H9 (cell line): Measurements from ENCODE around the gene NOP16. TPM values are rescaled to one million over a fixed set of nuclear protein-coding genes. Genes with fewer than 3 reads are reported as not detected.
A peak's percentile ranks its signal among the peaks of the same experiment; 100 is the strongest.

Experiments
- DNase-seq: peaks from one replicate; pipeline ENCODE4 v3.0.0-alpha.2; 2017
- H2AFZ ChIP-seq: one replicate; pipeline ENCODE4 v1.6.1; 2013; ENCODE audit warnings: mild to moderate bottlenecking, low read length, control low read depth, moderate library complexity
- H2AK5ac ChIP-seq: 2 replicates; pipeline ENCODE4 v1.6.1; 2013; ENCODE audit warnings: low read length, control low read depth, mixed read lengths; ENCODE audit not compliant: insufficient read length
- H2BK120ac ChIP-seq: one replicate; pipeline ENCODE4 v1.6.1; 2013; ENCODE audit warnings: low read depth, mild to moderate bottlenecking, low read length, control low read depth, inconsistent platforms; ENCODE audit not compliant: poor library complexity, severe bottlenecking
- H2BK12ac ChIP-seq: 2 replicates; pipeline ENCODE4 v1.6.1; 2013; ENCODE audit warnings: low read length, control low read depth, mixed read lengths, low read depth; ENCODE audit not compliant: insufficient read length
- H2BK15ac ChIP-seq: 2 replicates; pipeline ENCODE4 v1.6.1; 2013; ENCODE audit warnings: low read depth, low read length, control low read depth
- H2BK20ac ChIP-seq: one replicate; pipeline ENCODE4 v1.6.1; 2013; ENCODE audit warnings: low read depth, mild to moderate bottlenecking, low read length, control low read depth, inconsistent platforms; ENCODE audit not compliant: poor library complexity, severe bottlenecking
- H2BK5ac ChIP-seq: 2 replicates; pipeline ENCODE4 v1.6.1; 2013; ENCODE audit warnings: low read length, control low read depth, mixed read lengths; ENCODE audit not compliant: insufficient read length
- H3K14ac ChIP-seq: 2 replicates; pipeline ENCODE4 v1.6.1; 2013; ENCODE audit warnings: low read length, control low read depth; ENCODE audit not compliant: insufficient read depth
- H3K18ac ChIP-seq: 2 replicates; pipeline ENCODE4 v1.6.1; 2013; ENCODE audit warnings: low read depth, mild to moderate bottlenecking, mixed read lengths, low read length, control low read depth; ENCODE audit not compliant: insufficient read length
- H3K23ac ChIP-seq: 2 replicates; pipeline ENCODE4 v1.6.1; 2013; ENCODE audit warnings: low read length, control low read depth, mixed read lengths, low read depth; ENCODE audit not compliant: insufficient read length
- H3K23me2 ChIP-seq: 2 replicates; pipeline ENCODE4 v1.6.1; 2013; ENCODE audit warnings: low read depth, mild to moderate bottlenecking, mixed read lengths, low read length, control low read depth; ENCODE audit not compliant: insufficient read length, poor library complexity, severe bottlenecking
- H3K27ac ChIP-seq: 2 replicates; pipeline ENCODE4 v1.5.1; 2013; ENCODE audit warnings: low read length, control low read depth, mixed read lengths, low read depth; ENCODE audit not compliant: insufficient read length
- H3K27me3 ChIP-seq: 2 replicates; pipeline ENCODE4 v1.6.1; 2013; ENCODE audit warnings: low read length, control low read depth, inconsistent platforms; ENCODE audit not compliant: insufficient read depth
- H3K4ac ChIP-seq: 2 replicates; pipeline ENCODE4 v1.6.1; 2013; ENCODE audit warnings: low read depth, mild to moderate bottlenecking, control low read depth, inconsistent platforms, low read length, moderate library complexity
- H3K4me1 ChIP-seq: 2 replicates; pipeline ENCODE4 v1.6.1; 2013; ENCODE audit warnings: low read length, control low read depth, inconsistent platforms; ENCODE audit not compliant: insufficient read depth
- H3K4me2 ChIP-seq: 2 replicates; pipeline ENCODE4 v1.6.1; 2013; ENCODE audit warnings: low read length, control low read depth, mixed read lengths; ENCODE audit not compliant: insufficient read length, insufficient read depth
- H3K56ac ChIP-seq: 2 replicates; pipeline ENCODE4 v1.6.1; 2013; ENCODE audit warnings: low read depth, mild to moderate bottlenecking, mixed read lengths, low read length, control low read depth; ENCODE audit not compliant: insufficient read length
- H3K79me1 ChIP-seq: 2 replicates; pipeline ENCODE4 v1.6.1; 2013; ENCODE audit warnings: low read depth, mild to moderate bottlenecking, moderate library complexity, low read length, control low read depth, inconsistent platforms; ENCODE audit not compliant: insufficient read depth, poor library complexity, severe bottlenecking
- H3K79me2 ChIP-seq: 2 replicates; pipeline ENCODE4 v1.6.1; 2013; ENCODE audit warnings: low read length, control low read depth, inconsistent platforms; ENCODE audit not compliant: insufficient read depth
- H3K9ac ChIP-seq: 2 replicates; pipeline ENCODE4 v1.6.1; 2013; ENCODE audit warnings: low read length, control low read depth, mixed read lengths; ENCODE audit not compliant: insufficient read length; ENCODE audit errors: extremely low read depth
- H3K9me3 ChIP-seq: one replicate; pipeline ENCODE4 v1.6.1; 2013; ENCODE audit warnings: low read depth, low read length, inconsistent platforms; ENCODE audit not compliant: control insufficient read depth
- H3T11ph ChIP-seq: one replicate; pipeline ENCODE4 v1.6.1; 2013; ENCODE audit warnings: mild to moderate bottlenecking, low read length, control low read depth, inconsistent platforms
- H4K20me1 ChIP-seq: one replicate; pipeline ENCODE4 v1.6.1; 2013; ENCODE audit not compliant: control insufficient read depth, insufficient read length, insufficient read depth
- H4K5ac ChIP-seq: 2 replicates; pipeline ENCODE4 v1.6.1; 2013; ENCODE audit warnings: low read depth, mild to moderate bottlenecking, mixed read lengths, low read length, control low read depth; ENCODE audit not compliant: insufficient read length
- H4K8ac ChIP-seq: replicated peaks from 2 replicates; pipeline ENCODE4 v1.6.1; 2013; ENCODE audit warnings: low read length, control low read depth, mixed read lengths, low read depth; ENCODE audit not compliant: insufficient read length
- H4K91ac ChIP-seq: 2 replicates; pipeline ENCODE4 v1.6.1; 2013; ENCODE audit warnings: low read depth, mild to moderate bottlenecking, moderate library complexity, mixed read lengths, low read length, control low read depth; ENCODE audit not compliant: insufficient read length
- H3K27ac Mint-ChIP-seq, 3 experiments: 2 replicates in 2 of 3; 3 replicates in 1 of 3; pipeline ENCODE4 v1.8.0; 2020 to 2021; ENCODE audit warnings: mixed read lengths in 3 of 3, mild to moderate bottlenecking in 1 of 3, moderate library complexity in 1 of 3
- H3K27me3 Mint-ChIP-seq: 2 replicates; pipeline ENCODE4 v1.8.0; 2021; ENCODE audit warnings: low read depth, mild to moderate bottlenecking, moderate library complexity, mixed read lengths
- H3K36me3 Mint-ChIP-seq, 3 experiments: 2 replicates in 2 of 3; 3 replicates in 1 of 3; pipeline ENCODE4 v1.8.0; 2020 to 2021; ENCODE audit warnings: low read depth in 3 of 3, mixed read lengths in 3 of 3; ENCODE audit not compliant: insufficient read depth in 1 of 3
- H3K4me1 Mint-ChIP-seq, 2 experiments: 2 replicates each; pipeline ENCODE4 v1.8.0; 2020; ENCODE audit warnings: mixed read lengths in 2 of 2
- H3K4me3 Mint-ChIP-seq, 2 experiments: 2 replicates in 1 of 2; 3 replicates in 1 of 2; pipeline ENCODE4 v1.8.0; 2020 to 2021; ENCODE audit warnings: mild to moderate bottlenecking in 2 of 2, mixed read lengths in 2 of 2, moderate library complexity in 1 of 2
- H3K9me3 Mint-ChIP-seq, 2 experiments: 2 replicates in 1 of 2; 3 replicates in 1 of 2; pipeline ENCODE4 v1.8.0; 2020; ENCODE audit warnings: mild to moderate bottlenecking in 2 of 2, mixed read lengths in 2 of 2, moderate library complexity in 1 of 2
- WGBS: extraction: QIAGEN DNeasy Blood & Tissue Kit; methylation state at CpG from one replicate; pipeline ENCODE4 v1.1.7; 2013; ENCODE audit warnings: missing lambda C conversion rate, low lambda C conversion rate, mixed read lengths; ENCODE audit not compliant: insufficient read length; ENCODE audit errors: extremely low coverage; 5-methylcytosine and 5-hydroxymethylcytosine counted together
- total RNA-seq: library from RNA; stranded (reverse); gene quantifications from 2 replicates; pipeline ENCODE4 v1.2.1, GENCODE V29; 2021
- TF ChIP-seq, protein P1 (sequence below): fragments of 200-600 bp; sonication (generic); conservative IDR thresholded peaks from 3 replicates; pipeline ENCODE4 v1.8.0; 2021; ENCODE audit warnings: antibody characterized with exemption, mild to moderate bottlenecking

Gene NOP16
- total RNA-seq, 1 experiment from 2014 or later = 114 TPM

- peaks cover 0 to 10% (median 4%) of the 10 kb centered on the region in 3 experiments; a peak in 5 of 7 replicates for H3K36me3 Mint-ChIP-seq
- no peak overlapping the region for H3K27ac Mint-ChIP-seq
- Histone ChIP-seq H3K4me2 (peak overlapping the region; percentile 60), H3K27ac (no peak overlapping the region), H3K23me2 (peaks cover 5% of the 10 kb centered on the region), H3K23ac (no peak overlapping the region), H2AK5ac (no peak overlapping the region), H3K56ac (no peak overlapping the region), H2BK120ac (no peak overlapping the region), H3K27me3 (no peaks in the 10 kb centered on the region; the same call in 1 of the 2 replicates), H3K14ac (no peak overlapping the region), H2BK5ac (no peak overlapping the region), H3T11ph (no peak overlapping the region), H3K79me2 (no peaks in the 10 kb centered on the region), H3K9me3 (no peaks in the 10 kb centered on the region), H3K4me1 (no peaks in the 10 kb centered on the region), H3K18ac (no peak overlapping the region), H2AFZ (no peak overlapping the region), H4K20me1 (no peaks in the 10 kb centered on the region), H2BK12ac (no peak overlapping the region), H4K5ac (no peak overlapping the region), H4K91ac (no peak overlapping the region), H3K79me1 (no peaks in the 10 kb centered on the region), H3K9ac (no peak overlapping the region), H3K4ac (no peak overlapping the region), H2BK15ac (no peak overlapping the region), H2BK20ac (no peak overlapping the region), H4K8ac (no peak overlapping the region)
- H3K9me3 Mint-ChIP-seq = peaks cover 8 to 19% of the 10 kb centered on the region in 2 experiments
- no peak for DNase-seq
- peaks cover 6 to 9% of the 10 kb centered on the region in 2 experiments; a peak in 3 of 4 replicates for H3K4me1 Mint-ChIP-seq
- peaks cover 21% of the 10 kb centered on the region for H3K27me3 Mint-ChIP-seq
- H3K4me3 Mint-ChIP-seq = peak overlapping the region; percentile 69 to 76
- WGBS = no CpG with 5 or more reads among the region's 13 CpGs
- TF ChIP-seq, protein P1, sequence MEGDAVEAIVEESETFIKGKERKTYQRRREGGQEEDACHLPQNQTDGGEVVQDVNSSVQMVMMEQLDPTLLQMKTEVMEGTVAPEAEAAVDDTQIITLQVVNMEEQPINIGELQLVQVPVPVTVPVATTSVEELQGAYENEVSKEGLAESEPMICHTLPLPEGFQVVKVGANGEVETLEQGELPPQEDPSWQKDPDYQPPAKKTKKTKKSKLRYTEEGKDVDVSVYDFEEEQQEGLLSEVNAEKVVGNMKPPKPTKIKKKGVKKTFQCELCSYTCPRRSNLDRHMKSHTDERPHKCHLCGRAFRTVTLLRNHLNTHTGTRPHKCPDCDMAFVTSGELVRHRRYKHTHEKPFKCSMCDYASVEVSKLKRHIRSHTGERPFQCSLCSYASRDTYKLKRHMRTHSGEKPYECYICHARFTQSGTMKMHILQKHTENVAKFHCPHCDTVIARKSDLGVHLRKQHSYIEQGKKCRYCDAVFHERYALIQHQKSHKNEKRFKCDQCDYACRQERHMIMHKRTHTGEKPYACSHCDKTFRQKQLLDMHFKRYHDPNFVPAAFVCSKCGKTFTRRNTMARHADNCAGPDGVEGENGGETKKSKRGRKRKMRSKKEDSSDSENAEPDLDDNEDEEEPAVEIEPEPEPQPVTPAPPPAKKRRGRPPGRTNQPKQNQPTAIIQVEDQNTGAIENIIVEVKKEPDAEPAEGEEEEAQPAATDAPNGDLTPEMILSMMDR = no peak
Observed at GRCh38 chr5:176415240-176415951, 27.0 kb upstream of the NOP16 start.
